ENCODE results near the gene TTLL4.

DNA sequence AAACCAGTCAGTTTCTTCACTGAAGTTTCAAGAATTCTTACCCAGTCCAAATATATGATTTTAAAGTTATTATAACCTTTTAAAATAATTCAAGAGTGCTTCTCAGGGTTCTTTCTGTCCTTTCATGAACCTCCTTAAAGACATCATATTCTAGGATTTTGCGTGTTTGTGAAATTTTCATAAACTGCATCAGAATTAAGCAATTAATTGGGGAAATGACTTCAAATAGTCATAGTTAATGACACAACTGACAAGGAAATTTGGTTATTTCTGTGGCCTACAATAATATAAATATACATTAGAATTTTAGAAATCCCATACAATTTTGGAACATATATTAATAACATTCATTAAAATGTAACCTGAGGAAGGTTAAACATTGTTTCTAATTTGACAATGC, 81.8 kb downstream of the TTLL4 start:
- no peak for TF ChIP-seq POLR2A (IDR thresholded peaks at IDR 0.05)
- TF ChIP-seq, protein P1, sequence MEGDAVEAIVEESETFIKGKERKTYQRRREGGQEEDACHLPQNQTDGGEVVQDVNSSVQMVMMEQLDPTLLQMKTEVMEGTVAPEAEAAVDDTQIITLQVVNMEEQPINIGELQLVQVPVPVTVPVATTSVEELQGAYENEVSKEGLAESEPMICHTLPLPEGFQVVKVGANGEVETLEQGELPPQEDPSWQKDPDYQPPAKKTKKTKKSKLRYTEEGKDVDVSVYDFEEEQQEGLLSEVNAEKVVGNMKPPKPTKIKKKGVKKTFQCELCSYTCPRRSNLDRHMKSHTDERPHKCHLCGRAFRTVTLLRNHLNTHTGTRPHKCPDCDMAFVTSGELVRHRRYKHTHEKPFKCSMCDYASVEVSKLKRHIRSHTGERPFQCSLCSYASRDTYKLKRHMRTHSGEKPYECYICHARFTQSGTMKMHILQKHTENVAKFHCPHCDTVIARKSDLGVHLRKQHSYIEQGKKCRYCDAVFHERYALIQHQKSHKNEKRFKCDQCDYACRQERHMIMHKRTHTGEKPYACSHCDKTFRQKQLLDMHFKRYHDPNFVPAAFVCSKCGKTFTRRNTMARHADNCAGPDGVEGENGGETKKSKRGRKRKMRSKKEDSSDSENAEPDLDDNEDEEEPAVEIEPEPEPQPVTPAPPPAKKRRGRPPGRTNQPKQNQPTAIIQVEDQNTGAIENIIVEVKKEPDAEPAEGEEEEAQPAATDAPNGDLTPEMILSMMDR (IDR thresholded peaks at IDR 0.05), result no peak

Data from body of pancreas (tissue), 4 donors.